ENCODE results near the gene PCBP2. TPM values are rescaled to one million over a fixed set of nuclear protein-coding genes. Genes with fewer than 3 reads are reported as not detected.

The PCBP2 gene
- polyA plus RNA-seq, 2 of the 4 experiments (the other 2 are of a cell fraction) = 367 to 546 TPM

DNA sequence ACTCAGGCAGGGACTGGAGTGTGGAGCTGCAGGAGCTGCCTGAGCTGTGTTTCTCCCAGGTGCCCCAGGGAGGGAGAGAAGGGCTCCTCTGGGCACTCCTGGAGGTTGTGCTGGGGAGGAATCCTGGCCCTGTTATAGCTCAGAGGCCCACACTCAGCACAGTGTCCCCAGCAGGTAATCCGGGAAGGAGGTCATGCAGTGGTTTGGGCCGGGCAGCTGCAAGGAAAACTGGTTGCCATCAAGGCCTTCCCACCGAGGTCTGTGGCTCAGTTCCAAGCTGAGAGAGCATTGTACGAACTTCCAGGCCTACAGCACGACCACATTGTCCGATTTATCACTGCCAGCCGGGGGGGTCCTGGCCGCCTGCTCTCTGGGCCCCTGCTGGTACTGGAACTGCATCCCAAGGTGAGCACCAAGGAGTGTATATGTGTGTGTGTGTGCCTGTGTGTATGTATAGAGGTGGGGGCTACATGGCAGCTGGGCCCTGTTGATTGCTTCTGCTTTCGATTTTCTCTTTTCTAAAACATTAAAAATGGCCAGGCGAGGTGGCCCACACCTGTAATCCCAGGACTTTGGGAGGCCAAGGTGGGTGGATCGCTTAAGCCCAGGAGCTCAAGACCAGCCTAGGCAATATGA is 26.3 kb upstream of the PCBP2 start:
- H3K4me2 ChIP-seq = no peak overlapping the region
- ATAC-seq (no peak), DNase-seq (ENCODE audit: low read depth in 1 of 2, low spot score in 1 of 2) (no peak), FAIRE-seq (no peak)
- peak overlapping the region in 1 of 2 experiments; percentile 47; a peak in 2 of 6 replicates for H3K27ac ChIP-seq
- TF ChIP-seq NPAS2 (CRISPR knock-in tag; IDR thresholded peaks at IDR 0.05; ENCODE audit: borderline replicate concordance) = no peak
- TF ChIP-seq, protein P1, sequence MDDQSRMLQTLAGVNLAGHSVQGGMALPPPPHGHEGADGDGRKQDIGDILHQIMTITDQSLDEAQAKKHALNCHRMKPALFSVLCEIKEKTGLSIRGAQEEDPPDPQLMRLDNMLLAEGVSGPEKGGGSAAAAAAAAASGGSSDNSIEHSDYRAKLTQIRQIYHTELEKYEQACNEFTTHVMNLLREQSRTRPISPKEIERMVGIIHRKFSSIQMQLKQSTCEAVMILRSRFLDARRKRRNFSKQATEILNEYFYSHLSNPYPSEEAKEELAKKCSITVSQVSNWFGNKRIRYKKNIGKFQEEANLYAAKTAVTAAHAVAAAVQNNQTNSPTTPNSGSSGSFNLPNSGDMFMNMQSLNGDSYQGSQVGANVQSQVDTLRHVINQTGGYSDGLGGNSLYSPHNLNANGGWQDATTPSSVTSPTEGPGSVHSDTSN (IDR thresholded peaks at IDR 0.05) = no peak
- TF ChIP-seq ZFP36 (IDR thresholded peaks at IDR 0.05; ENCODE audit: borderline replicate concordance, partially characterized antibody) = no peak
- TF ChIP-seq, protein P2, sequence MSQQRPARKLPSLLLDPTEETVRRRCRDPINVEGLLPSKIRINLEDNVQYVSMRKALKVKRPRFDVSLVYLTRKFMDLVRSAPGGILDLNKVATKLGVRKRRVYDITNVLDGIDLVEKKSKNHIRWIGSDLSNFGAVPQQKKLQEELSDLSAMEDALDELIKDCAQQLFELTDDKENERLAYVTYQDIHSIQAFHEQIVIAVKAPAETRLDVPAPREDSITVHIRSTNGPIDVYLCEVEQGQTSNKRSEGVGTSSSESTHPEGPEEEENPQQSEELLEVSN (IDR thresholded peaks at IDR 0.05; ENCODE audit: borderline replicate concordance, low read depth) = no peak
- no peak for TF ChIP-seq SREBF2 (IDR thresholded peaks at IDR 0.05)
- TF ChIP-seq CBX2 (IDR thresholded peaks at IDR 0.05; ENCODE audit: borderline replicate concordance, low read depth) = no peak
- TF ChIP-seq, protein P3, sequence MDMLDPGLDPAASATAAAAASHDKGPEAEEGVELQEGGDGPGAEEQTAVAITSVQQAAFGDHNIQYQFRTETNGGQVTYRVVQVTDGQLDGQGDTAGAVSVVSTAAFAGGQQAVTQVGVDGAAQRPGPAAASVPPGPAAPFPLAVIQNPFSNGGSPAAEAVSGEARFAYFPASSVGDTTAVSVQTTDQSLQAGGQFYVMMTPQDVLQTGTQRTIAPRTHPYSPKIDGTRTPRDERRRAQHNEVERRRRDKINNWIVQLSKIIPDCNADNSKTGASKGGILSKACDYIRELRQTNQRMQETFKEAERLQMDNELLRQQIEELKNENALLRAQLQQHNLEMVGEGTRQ (IDR thresholded peaks at IDR 0.05) = no peak
- no peak for TF ChIP-seq TP53 (CRISPR knock-in tag; IDR thresholded peaks at IDR 0.05)
- TF ChIP-seq ESRRA (IDR thresholded peaks at IDR 0.05; ENCODE audit: borderline replicate concordance, low read length) = no peak
- TF ChIP-seq BHLHE40 (IDR thresholded peaks at IDR 0.05; ENCODE audit: low read depth, low read length) = no peak
- TF ChIP-seq ZNF302 (CRISPR knock-in tag; IDR thresholded peaks at IDR 0.05) = no peak
- no peak for TF ChIP-seq HEYL (CRISPR knock-in tag; IDR thresholded peaks at IDR 0.05)
- no peak for TF ChIP-seq JUNB (IDR thresholded peaks at IDR 0.05)
- peaks cover 36% of the 10 kb centered on the region for H3K4me1 ChIP-seq
- H3K4me3 ChIP-seq = no peak overlapping the region
- POLR2A ChIA-PET = interaction anchor here (0.5 kb wide), 1 partner anchor 419 kb away, joined by 3 read pairs; the partner anchor contains the start of gene EIF4B
- WGBS (ENCODE audit: missing lambda C conversion rate) = 86% methylated on average over 11 of the region's 11 CpGs
- CTCF ChIA-PET = interaction anchor here (0.7 to 16.7 kb wide), 9 partner anchors 9 to 99 kb away, joined by 3 to 408 read pairs (median 4); partner anchors contain the start of gene AAAS
- H3K9me3 ChIP-seq = no peaks in the 10 kb centered on the region

DNA sequence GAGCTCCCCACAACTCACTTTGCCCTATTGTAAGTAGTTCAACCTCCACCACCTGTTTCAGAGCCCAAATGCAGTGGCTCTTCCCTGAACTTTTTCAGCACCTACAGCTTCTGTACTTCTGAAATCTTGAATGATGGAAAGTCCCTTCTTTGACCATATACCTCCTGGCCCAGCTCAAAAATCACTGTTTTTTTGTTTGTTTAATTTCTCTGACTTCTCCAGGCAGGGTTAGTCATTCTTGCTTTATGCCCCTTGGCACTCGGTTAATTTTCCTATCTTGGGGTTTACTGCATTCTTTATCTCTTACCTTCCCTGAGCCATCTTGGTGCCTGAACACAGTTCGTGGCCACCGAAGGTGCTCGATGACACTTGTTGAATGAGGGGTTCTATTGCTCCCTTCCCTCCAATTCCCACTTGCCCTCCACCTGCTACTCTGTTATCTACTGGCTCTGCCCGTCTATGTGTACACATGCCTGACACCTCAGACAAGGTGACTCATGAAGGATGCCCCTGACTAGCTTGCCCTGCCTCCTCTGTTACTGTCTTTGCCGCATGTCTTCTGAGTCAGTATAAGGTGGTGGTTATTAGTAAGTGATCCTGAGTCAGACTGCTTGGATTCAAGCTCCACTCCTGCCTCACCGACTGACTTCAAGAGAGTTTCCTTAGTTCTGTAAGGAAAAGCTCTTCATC is 23.9 kb upstream of the PCBP2 start:
- Histone ChIP-seq H3K4me3 (no peak overlapping the region), H3K27ac (peak overlapping the region; percentile 71 to 85), H3K4me2 (peak overlapping the region; percentile 68), H3K4me1 (peaks cover 45% of the 10 kb centered on the region), H3K9me3 (no peaks in the 10 kb centered on the region)
- ChIA-PET POLR2A (interaction anchor here (0.6 to 2.6 kb wide), 7 partner anchors 11 to 106 kb away, joined by 3 to 29 read pairs (median 4); partner anchors contain the start of genes AAAS, PRR13 and SP1), CTCF (interaction anchor here (0.6 to 16.7 kb wide), 17 partner anchors 9 to 821 kb away, joined by 3 to 408 read pairs (median 4); partner anchors contain the start of genes AAAS and PRR13)
- WGBS (ENCODE audit: missing lambda C conversion rate) = 3% methylated on average over 7 of the region's 7 CpGs
- ATAC-seq (peak; percentile 94 to 96), DNase-seq (ENCODE audit: low read depth in 1 of 2, low spot score in 1 of 2) (peak; percentile 89 to 91), FAIRE-seq (peak; percentile 77)
- TF ChIP-seq, protein P4, sequence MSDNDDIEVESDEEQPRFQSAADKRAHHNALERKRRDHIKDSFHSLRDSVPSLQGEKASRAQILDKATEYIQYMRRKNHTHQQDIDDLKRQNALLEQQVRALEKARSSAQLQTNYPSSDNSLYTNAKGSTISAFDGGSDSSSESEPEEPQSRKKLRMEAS (IDR thresholded peaks at IDR 0.05) = peak; percentile 96
- TF ChIP-seq, protein P5, sequence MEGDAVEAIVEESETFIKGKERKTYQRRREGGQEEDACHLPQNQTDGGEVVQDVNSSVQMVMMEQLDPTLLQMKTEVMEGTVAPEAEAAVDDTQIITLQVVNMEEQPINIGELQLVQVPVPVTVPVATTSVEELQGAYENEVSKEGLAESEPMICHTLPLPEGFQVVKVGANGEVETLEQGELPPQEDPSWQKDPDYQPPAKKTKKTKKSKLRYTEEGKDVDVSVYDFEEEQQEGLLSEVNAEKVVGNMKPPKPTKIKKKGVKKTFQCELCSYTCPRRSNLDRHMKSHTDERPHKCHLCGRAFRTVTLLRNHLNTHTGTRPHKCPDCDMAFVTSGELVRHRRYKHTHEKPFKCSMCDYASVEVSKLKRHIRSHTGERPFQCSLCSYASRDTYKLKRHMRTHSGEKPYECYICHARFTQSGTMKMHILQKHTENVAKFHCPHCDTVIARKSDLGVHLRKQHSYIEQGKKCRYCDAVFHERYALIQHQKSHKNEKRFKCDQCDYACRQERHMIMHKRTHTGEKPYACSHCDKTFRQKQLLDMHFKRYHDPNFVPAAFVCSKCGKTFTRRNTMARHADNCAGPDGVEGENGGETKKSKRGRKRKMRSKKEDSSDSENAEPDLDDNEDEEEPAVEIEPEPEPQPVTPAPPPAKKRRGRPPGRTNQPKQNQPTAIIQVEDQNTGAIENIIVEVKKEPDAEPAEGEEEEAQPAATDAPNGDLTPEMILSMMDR (IDR thresholded peaks at IDR 0.05) = no peak
- TF ChIP-seq, protein P6, sequence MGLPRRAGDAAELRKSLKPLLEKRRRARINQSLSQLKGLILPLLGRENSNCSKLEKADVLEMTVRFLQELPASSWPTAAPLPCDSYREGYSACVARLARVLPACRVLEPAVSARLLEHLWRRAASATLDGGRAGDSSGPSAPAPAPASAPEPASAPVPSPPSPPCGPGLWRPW (IDR thresholded peaks at IDR 0.05) = no peak
- no peak for TF ChIP-seq HDAC2 (IDR thresholded peaks at IDR 0.05)
- TF ChIP-seq, protein P2 (IDR thresholded peaks at IDR 0.05; ENCODE audit: borderline replicate concordance, low read depth) = peak; percentile 85
- no peak for TF ChIP-seq FOSB (CRISPR knock-in tag; IDR thresholded peaks at IDR 0.05)
- TF ChIP-seq, protein P7, sequence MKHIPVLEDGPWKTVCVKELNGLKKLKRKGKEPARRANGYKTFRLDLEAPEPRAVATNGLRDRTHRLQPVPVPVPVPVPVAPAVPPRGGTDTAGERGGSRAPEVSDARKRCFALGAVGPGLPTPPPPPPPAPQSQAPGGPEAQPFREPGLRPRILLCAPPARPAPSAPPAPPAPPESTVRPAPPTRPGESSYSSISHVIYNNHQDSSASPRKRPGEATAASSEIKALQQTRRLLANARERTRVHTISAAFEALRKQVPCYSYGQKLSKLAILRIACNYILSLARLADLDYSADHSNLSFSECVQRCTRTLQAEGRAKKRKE (CRISPR knock-in tag; IDR thresholded peaks at IDR 0.05; ENCODE audit: low read depth) = peak; percentile 71; the same call in 1 of the 2 replicates
- TF ChIP-seq MYC (IDR thresholded peaks at IDR 0.05; ENCODE audit: borderline replicate concordance, low read length) = 0 out of 2 replicates have a peak, but pooled peaks have one; percentile 53
- TF ChIP-seq GATA3 (IDR thresholded peaks at IDR 0.05; ENCODE audit: borderline replicate concordance) = peak; percentile 78; the same call in 1 of the 2 replicates
- TF ChIP-seq PHF8 (IDR thresholded peaks at IDR 0.05; ENCODE audit: borderline replicate concordance, low read depth) = no peak
- TF ChIP-seq RAD21 (conservative IDR thresholded peaks at IDR 0.05 in 1 of 2, IDR thresholded peaks at IDR 0.05 in 1 of 2) = 0 out of 5 replicates have a peak, but pooled peaks of 1 of the 2 experiments have one; percentile 12
- TF ChIP-seq POLR2AphosphoS2 (conservative IDR thresholded peaks at IDR 0.05; ENCODE audit: low read length) = no peak
- peak; percentile 84 for TF ChIP-seq FOSL2 (IDR thresholded peaks at IDR 0.05)
- peak; percentile 96 for TF ChIP-seq FOSL2 (CRISPR knock-in tag; IDR thresholded peaks at IDR 0.05)
- no peak for TF ChIP-seq ZFP36 (IDR thresholded peaks at IDR 0.05; ENCODE audit: borderline replicate concordance, partially characterized antibody)
- TF ChIP-seq JUNB (IDR thresholded peaks at IDR 0.05) = peak; percentile 84
- no peak for TF ChIP-seq HOXA7 (CRISPR knock-in tag; IDR thresholded peaks at IDR 0.05)
- TF ChIP-seq RCOR1 (IDR thresholded peaks at IDR 0.05; ENCODE audit: low read depth, low read length) = no peak

Data from A549 (cell line).